Panc1 (cell line): ENCODE data around the gene WDR20. TPM values are rescaled to one million over a fixed set of nuclear protein-coding genes. Genes with fewer than 3 reads are reported as not detected.

Experiments
- ATAC-seq: fragments of 200-7000 bp; cut with Tn5 transposase; 2 replicates; pipeline ENCODE4 v1.9.1; 2020; ENCODE audit warnings: mild to moderate bottlenecking, moderate library complexity
- BruUV-seq: library from RNA; stranded (reverse); fragments of 400-500 nt; replicated peaks from 2 replicates; lab custom pipeline; 2021; lab: Mats Ljungman, UMichigan
- CTCF ChIA-PET: fragments of 300-600 bp; sonication (Branson Sonifier 250); formaldehyde crosslinking; loops from one replicate; lab custom pipeline; 2022; ENCODE audit warnings: antibody characterized with exemption; lab: Charles Lee
- POLR2A ChIA-PET: fragments of 300-600 bp; sonication (Branson Sonifier 250); formaldehyde crosslinking; loops from one replicate; lab custom pipeline; 2022; ENCODE audit warnings: antibody characterized with exemption; lab: Charles Lee
- DNase-seq: peaks from one replicate; pipeline ENCODE4 v3.0.0-alpha.2; 2010; ENCODE audit warnings: low read depth, low spot score
- H3K27ac ChIP-seq: 2 replicates; pipeline ENCODE4 v1.5.1; 2011; ENCODE audit warnings: mild to moderate bottlenecking, low read length, inconsistent platforms
- H3K27me3 ChIP-seq: fragments of 200-500 bp; sonication (Bioruptor generic); 2 replicates; pipeline ENCODE4 v1.6.0; 2014; ENCODE audit warnings: low read length, inconsistent platforms; ENCODE audit not compliant: control insufficient read depth, insufficient read depth
- H3K36me3 ChIP-seq: fragments of 200-500 bp; sonication (Bioruptor generic); 2 replicates; pipeline ENCODE4 v1.5.1; 2014; ENCODE audit warnings: inconsistent platforms, mild to moderate bottlenecking, low read length, moderate library complexity; ENCODE audit not compliant: control insufficient read depth, insufficient read depth
- H3K4me1 ChIP-seq: 2 replicates; pipeline ENCODE4 v1.5.1; 2011; ENCODE audit warnings: inconsistent platforms, mild to moderate bottlenecking, low read length, moderate library complexity; ENCODE audit not compliant: control insufficient read depth, insufficient read depth
- H3K4me3 ChIP-seq, 2 experiments: 2 replicates each; pipeline ENCODE4 v1.5.1; 2011 to 2012; ENCODE audit warnings: low read depth in 2 of 2, low read length in 2 of 2, mild to moderate bottlenecking in 2 of 2, inconsistent platforms in 1 of 2, moderate library complexity in 1 of 2
- H3K9me3 ChIP-seq: fragments of 200-500 bp; sonication (Bioruptor generic); 2 replicates; pipeline ENCODE4 v1.5.1; 2014; ENCODE audit warnings: low read depth, mild to moderate bottlenecking, inconsistent platforms, low read length, moderate library complexity; ENCODE audit not compliant: control insufficient read depth, insufficient read depth
- POLR2AphosphoS5 ChIP-seq: IDR thresholded peaks from 2 replicates; pipeline ENCODE4 v1.6.1; 2012; ENCODE audit warnings: mild to moderate bottlenecking, low read depth, low read length, moderate library complexity
- SIN3A ChIP-seq: IDR thresholded peaks from 2 replicates; pipeline ENCODE4 v1.6.1; 2012; ENCODE audit warnings: low read depth, mild to moderate bottlenecking, low read length, moderate library complexity, borderline replicate concordance; ENCODE audit not compliant: insufficient read depth
- TCF7L2 ChIP-seq: IDR thresholded peaks from 2 replicates; pipeline ENCODE4 v1.6.1; 2011; ENCODE audit warnings: mild to moderate bottlenecking, low read depth, low read length, inconsistent platforms
- in situ Hi-C: cut with HindIII; loops from 2 replicates; pipeline ENCODE4 v1.10.0; 2016; ENCODE audit warnings: low sequenced_read_pairs, low pct_unique_long_range_greater_than_20kb
- intact Hi-C: fragments of 100-400 bp; cut with micrococcal nuclease; formaldehyde crosslinking; loops from one replicate; pipeline ENCODE4 v1.10.0; 2022; ENCODE audit not compliant: unreplicated experiment
- total RNA-seq: library from RNA; stranded (reverse); gene quantifications from one replicate; pipeline ENCODE4 v1.2.1, GENCODE V29; 2021; ENCODE audit not compliant: unreplicated experiment
- TF ChIP-seq, protein P1 (sequence below), 2 experiments: IDR thresholded peaks; 2 replicates each; pipeline ENCODE4 v1.6.1; 2011 to 2012; ENCODE audit warnings: low read depth in 2 of 2, control low read depth in 1 of 2, low read length in 1 of 2, mild to moderate bottlenecking in 1 of 2, moderate library complexity in 1 of 2; ENCODE audit not compliant: insufficient read depth in 1 of 2
- TF ChIP-seq, protein P2 (sequence below): fragments of 450-650 bp; IDR thresholded peaks from 2 replicates; pipeline ENCODE4 v1.5.1; 2017; ENCODE audit warnings: mild to moderate bottlenecking

Gene WDR20
- total RNA-seq, 1 experiment from 2014 or later = 20.2 TPM

DNA sequence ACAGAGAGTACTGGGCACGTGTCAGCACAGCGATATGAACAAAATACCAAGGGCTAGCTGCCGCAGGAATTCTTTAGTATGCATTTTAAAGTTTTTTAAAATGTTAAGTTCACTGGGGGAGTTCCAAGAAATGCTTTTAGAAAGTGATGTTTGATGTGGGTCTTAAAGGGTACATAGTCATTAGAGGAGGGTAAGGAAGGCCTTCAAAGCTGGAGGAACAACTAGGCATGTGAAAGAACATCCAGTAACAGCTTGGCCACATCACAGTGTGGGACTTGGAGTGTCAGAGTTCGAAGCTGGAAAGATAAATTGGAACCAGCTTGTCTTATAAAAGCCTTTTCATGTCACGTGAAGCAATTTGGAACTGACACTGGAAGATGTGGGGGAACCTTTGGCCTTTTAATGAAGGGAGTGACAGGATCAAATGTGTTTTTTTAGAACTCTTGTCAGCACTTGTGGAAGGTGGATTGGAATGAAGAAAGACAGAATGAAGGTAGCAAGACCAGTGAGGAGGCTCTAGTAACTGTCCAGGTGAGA, 57.7 kb downstream of the WDR20 start:
- Histone ChIP-seq H3K36me3 (0 out of 2 replicates have a peak, but pooled peaks cover 2% of the 10 kb centered on the region), H3K4me3 (no peak overlapping the region), H3K4me1 (no peaks in the 10 kb centered on the region), H3K27ac (no peak overlapping the region), H3K27me3 (no peaks in the 10 kb centered on the region), H3K9me3 (no peaks in the 10 kb centered on the region)
- TF ChIP-seq TCF7L2 (no peak), POLR2AphosphoS5 (no peak), SIN3A (no peak)
- TF ChIP-seq, protein P1, sequence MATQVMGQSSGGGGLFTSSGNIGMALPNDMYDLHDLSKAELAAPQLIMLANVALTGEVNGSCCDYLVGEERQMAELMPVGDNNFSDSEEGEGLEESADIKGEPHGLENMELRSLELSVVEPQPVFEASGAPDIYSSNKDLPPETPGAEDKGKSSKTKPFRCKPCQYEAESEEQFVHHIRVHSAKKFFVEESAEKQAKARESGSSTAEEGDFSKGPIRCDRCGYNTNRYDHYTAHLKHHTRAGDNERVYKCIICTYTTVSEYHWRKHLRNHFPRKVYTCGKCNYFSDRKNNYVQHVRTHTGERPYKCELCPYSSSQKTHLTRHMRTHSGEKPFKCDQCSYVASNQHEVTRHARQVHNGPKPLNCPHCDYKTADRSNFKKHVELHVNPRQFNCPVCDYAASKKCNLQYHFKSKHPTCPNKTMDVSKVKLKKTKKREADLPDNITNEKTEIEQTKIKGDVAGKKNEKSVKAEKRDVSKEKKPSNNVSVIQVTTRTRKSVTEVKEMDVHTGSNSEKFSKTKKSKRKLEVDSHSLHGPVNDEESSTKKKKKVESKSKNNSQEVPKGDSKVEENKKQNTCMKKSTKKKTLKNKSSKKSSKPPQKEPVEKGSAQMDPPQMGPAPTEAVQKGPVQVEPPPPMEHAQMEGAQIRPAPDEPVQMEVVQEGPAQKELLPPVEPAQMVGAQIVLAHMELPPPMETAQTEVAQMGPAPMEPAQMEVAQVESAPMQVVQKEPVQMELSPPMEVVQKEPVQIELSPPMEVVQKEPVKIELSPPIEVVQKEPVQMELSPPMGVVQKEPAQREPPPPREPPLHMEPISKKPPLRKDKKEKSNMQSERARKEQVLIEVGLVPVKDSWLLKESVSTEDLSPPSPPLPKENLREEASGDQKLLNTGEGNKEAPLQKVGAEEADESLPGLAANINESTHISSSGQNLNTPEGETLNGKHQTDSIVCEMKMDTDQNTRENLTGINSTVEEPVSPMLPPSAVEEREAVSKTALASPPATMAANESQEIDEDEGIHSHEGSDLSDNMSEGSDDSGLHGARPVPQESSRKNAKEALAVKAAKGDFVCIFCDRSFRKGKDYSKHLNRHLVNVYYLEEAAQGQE (IDR thresholded peaks at IDR 0.05; ENCODE audit: insufficient read depth in 1 of 2, low read depth in 2 of 2, low read length in 1 of 2) = no peak
- TF ChIP-seq, protein P2, sequence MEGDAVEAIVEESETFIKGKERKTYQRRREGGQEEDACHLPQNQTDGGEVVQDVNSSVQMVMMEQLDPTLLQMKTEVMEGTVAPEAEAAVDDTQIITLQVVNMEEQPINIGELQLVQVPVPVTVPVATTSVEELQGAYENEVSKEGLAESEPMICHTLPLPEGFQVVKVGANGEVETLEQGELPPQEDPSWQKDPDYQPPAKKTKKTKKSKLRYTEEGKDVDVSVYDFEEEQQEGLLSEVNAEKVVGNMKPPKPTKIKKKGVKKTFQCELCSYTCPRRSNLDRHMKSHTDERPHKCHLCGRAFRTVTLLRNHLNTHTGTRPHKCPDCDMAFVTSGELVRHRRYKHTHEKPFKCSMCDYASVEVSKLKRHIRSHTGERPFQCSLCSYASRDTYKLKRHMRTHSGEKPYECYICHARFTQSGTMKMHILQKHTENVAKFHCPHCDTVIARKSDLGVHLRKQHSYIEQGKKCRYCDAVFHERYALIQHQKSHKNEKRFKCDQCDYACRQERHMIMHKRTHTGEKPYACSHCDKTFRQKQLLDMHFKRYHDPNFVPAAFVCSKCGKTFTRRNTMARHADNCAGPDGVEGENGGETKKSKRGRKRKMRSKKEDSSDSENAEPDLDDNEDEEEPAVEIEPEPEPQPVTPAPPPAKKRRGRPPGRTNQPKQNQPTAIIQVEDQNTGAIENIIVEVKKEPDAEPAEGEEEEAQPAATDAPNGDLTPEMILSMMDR = no peak
- no peak for DNase-seq
- no peak for ATAC-seq
- POLR2A ChIA-PET = no interaction called here
- intact Hi-C loops = no loop called here
- no TSS peak for BruUV-seq
- in situ Hi-C loops = no loop called here
- CTCF ChIA-PET = no interaction called here

DNA sequence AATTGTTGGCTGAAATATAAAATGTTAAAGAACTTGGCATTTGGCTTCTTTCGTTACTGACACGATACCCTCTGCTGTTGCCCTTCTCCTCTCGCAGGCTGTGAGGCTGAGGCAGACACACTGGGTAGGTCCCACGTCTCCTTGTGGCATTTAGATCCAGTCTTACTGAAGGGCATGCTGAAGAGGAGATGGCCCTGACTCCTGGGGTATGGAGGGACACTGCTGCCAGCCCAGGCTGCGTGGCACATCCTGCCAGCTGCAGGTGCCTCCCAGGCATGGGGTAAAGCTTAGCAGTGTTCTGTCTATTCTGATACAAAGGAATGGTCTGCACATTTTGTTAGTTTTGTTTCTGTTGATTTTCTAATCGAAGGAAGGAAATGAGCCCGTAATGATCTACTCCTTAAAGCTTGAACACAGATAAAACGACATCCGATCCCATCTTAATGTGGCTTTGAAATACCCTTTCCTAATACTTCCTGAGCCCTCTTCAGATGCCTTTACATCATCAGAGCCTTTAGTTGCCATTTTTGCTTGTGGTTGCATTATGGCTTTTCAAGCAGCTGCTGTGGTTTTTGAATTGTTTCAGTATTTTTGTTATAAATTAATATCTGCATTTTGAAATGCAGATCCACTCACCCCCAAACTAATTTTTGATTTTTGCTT, 61.1 kb downstream of the WDR20 start:
- CTCF ChIA-PET = no interaction called here
- Histone ChIP-seq H3K36me3 (no peaks in the 10 kb centered on the region), H3K4me1 (no peaks in the 10 kb centered on the region), H3K27ac (no peak overlapping the region), H3K4me3 (no peak overlapping the region), H3K27me3 (no peaks in the 10 kb centered on the region), H3K9me3 (no peaks in the 10 kb centered on the region)
- BruUV-seq = no TSS peak
- TF ChIP-seq POLR2AphosphoS5 (no peak), SIN3A (no peak), TCF7L2 (no peak)
- TF ChIP-seq, protein P1 (IDR thresholded peaks at IDR 0.05; ENCODE audit: insufficient read depth in 1 of 2, low read depth in 2 of 2, low read length in 1 of 2) = no peak
- TF ChIP-seq, protein P2 = no peak
- no peak for DNase-seq
- POLR2A ChIA-PET = no interaction called here
- in situ Hi-C loops = loop anchor here (25.0 kb wide), 1 partner anchor 111 kb away; the partner anchor contains the start of genes MOK and ZNF839
- ATAC-seq = no peak
- intact Hi-C loops = no loop called here
